Rectal smooth muscle tissue (tissue), 1 donor: ENCODE results near the gene KRTAP12-3.
"Not testable (repeated sequence)": the region's sequence is repeated elsewhere in the genome, so short reads cannot be mapped to it uniquely, and the experiment has no call there.

ENCODE experiments used
- H3K27ac ChIP-seq: one replicate; pipeline ENCODE4 v1.7.0; 2013; ENCODE audit warnings: low read depth, low read length, inconsistent platforms
- H3K27me3 ChIP-seq: one replicate; pipeline ENCODE4 v1.7.0; 2013; ENCODE audit warnings: low read length; ENCODE audit not compliant: control insufficient read depth, insufficient read depth
- H3K36me3 ChIP-seq: one replicate; pipeline ENCODE4 v1.7.0; 2013; ENCODE audit warnings: low read length; ENCODE audit not compliant: control insufficient read depth, insufficient read depth
- H3K4me1 ChIP-seq: one replicate; pipeline ENCODE4 v1.7.0; 2013; ENCODE audit warnings: low read length; ENCODE audit not compliant: control insufficient read depth, insufficient read depth
- H3K4me3 ChIP-seq: one replicate; pipeline ENCODE4 v1.7.0; 2013; ENCODE audit warnings: low read length
- H3K9ac ChIP-seq: one replicate; pipeline ENCODE4 v1.7.0; 2013; ENCODE audit warnings: low read length

Gene KRTAP12-3

DNA sequence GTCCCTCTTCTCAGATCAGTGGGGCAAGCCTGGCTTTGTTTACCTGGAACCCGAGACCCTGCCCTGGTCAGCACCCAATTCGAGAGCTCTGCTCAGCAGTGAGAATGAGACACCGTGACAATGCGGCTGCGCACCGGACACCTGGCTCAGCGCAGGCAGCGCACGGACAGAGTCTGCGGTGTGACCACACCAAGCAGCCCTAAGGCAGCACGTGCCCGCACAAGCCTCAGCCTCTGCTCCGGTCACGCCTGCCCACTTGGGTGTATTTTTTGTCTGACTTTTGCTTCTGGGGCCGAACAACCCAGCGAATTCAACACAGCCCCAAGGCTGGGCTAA lies 41.2 kb upstream of the KRTAP12-3 start:
- Histone ChIP-seq H3K36me3 (no peaks in the 10 kb centered on the region), H3K9ac (no peak overlapping the region), H3K27ac (no peak overlapping the region), H3K27me3 (no peaks in the 10 kb centered on the region), H3K4me3 (no peak overlapping the region), H3K4me1 (no peaks in the 10 kb centered on the region)

DNA sequence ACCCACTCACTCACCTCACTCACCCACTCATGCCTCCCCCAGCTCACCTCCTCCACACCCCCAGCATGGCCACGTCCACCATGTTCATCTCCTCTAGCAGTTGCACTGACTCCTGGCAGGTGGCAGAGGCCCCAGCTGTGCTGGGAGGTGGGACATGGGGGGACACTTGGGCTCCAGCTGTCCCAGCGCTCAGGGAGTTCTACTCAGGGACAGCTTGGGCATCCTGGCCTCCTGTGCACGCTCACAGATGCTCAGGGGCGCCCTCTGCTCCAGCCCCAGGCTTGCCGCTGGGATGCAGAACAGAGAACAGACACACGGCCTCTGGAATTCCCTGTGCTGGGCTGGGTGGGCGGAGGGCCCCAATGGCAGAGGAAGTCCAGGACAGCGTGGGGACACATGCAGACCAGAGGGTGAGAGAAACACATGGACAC lies 40.6 kb upstream of the KRTAP12-3 start:
- H3K27me3 ChIP-seq, result no peaks in the 10 kb centered on the region
- no peak overlapping the region for H3K9ac ChIP-seq
- no peaks in the 10 kb centered on the region for H3K36me3 ChIP-seq
- no peak overlapping the region for H3K4me3 ChIP-seq
- no peaks in the 10 kb centered on the region for H3K4me1 ChIP-seq
- H3K27ac ChIP-seq, result no peak overlapping the region

DNA sequence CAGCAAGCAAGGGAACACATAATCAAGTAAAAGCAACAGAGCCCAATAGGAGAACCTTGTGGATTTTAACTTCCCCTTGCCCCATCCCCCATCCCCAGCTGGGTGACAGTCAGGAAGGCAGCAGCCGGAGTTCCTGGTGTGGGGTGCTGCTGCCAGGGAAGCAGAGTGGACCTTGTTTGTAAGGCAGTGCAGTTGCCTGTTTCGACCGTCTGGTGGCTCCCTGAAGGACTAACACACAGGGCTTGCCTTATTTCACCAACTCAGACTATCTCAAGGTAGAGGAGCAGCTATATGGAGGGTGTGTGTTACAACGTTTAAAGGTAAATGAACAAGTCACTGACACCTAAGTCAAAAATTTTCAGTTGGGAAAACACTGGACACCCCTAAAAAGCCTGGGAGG lies 39.2 kb upstream of the KRTAP12-3 start:
- H3K4me3 ChIP-seq, result no peak overlapping the region
- H3K4me1 ChIP-seq, result no peaks in the 10 kb centered on the region
- no peaks in the 10 kb centered on the region for H3K27me3 ChIP-seq
- no peak overlapping the region for H3K27ac ChIP-seq
- no peak overlapping the region for H3K9ac ChIP-seq
- no peaks in the 10 kb centered on the region for H3K36me3 ChIP-seq

DNA sequence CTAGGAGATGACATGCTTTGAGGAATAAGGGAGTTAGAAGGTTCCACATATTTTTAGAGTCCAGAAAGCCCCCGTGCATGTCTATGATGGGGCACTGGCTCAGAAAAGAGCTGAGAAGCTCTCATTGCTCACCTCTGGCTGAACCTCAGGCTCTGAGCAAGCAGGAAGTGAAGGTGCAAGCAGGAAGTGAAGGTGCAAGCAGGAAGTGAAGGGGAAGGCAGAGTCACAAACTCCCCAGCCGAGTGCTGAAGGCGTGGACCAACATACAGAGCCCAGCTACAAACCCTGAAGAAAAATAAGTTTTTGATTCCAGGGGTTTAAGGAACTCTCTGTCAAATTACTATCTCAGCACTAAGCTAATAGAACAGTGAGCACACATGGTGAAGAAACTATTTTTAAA lies 38.8 kb upstream of the KRTAP12-3 start:
- Histone ChIP-seq H3K4me3 (no peak overlapping the region), H3K9ac (no peak overlapping the region), H3K27me3 (no peaks in the 10 kb centered on the region), H3K27ac (no peak overlapping the region), H3K4me1 (no peaks in the 10 kb centered on the region), H3K36me3 (no peaks in the 10 kb centered on the region)

DNA sequence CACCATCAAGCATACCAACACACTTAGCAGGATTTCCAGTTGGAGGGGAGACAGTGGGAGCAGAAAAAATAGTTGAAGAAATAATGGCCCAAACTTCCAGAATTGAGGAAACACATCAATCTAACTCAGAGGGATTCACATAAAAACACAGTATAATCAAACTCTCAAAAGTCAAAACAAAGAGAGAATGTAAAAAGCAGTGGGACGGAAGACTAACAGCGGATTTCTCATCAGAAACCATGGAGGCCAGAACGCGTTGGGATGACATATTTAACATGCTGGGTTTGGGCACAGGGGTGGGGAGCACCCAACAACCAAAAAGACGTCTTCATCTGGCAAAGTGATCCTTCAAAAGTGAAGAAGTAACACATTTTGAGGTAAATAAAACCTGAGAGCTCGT lies 37.8 kb upstream of the KRTAP12-3 start:
- no peaks in the 10 kb centered on the region for H3K36me3 ChIP-seq
- H3K9ac ChIP-seq, result no peak overlapping the region
- no peaks in the 10 kb centered on the region for H3K4me1 ChIP-seq
- no peak overlapping the region for H3K4me3 ChIP-seq
- no peak overlapping the region for H3K27ac ChIP-seq
- no peaks in the 10 kb centered on the region for H3K27me3 ChIP-seq

DNA sequence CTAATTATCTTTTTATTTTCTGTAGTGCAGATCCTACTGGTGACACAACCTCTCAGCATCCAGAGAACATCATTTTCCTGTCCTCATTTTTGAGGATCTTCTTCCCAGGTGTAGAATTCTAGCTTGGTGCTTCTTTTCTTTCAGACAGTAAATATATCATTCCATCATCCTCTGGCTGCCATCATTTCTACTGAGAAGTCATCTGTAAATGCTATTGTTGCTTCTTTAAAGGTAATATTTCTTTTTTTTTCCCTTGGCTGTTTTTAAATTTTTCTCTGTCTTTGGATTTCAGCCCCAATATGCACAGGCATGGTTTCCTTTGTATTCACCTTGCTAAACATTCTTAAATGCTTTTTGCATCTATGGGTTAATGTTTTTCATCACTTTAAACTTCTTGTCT lies 34.2 kb upstream of the KRTAP12-3 start:
- no peaks in the 10 kb centered on the region for H3K36me3 ChIP-seq
- no peaks in the 10 kb centered on the region for H3K27me3 ChIP-seq
- no peak overlapping the region for H3K9ac ChIP-seq
- no peak overlapping the region for H3K4me3 ChIP-seq
- no peaks in the 10 kb centered on the region for H3K4me1 ChIP-seq
- H3K27ac ChIP-seq, result no peak overlapping the region

DNA sequence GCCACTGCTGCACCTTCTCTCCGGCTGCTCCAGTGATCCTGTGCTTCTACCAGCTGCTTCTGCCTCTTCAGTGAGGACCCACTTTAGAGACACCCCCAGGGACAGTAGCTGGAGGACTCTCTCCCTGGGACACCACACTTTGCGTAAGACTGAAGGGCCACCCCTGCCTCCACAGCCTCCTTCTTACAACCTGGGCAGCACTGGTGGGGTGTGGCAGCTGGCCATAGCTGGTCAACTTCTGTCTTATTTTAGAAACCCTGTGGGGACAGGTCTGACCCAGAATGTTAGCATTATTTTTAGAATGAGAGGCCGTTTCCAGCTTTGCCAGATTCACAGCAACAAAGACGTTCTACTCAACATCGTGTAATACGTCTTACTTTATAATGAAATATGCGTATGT lies 32.0 kb upstream of the KRTAP12-3 start:
- Histone ChIP-seq H3K4me3 (no peak overlapping the region), H3K27ac (no peak overlapping the region), H3K27me3 (no peaks in the 10 kb centered on the region), H3K4me1 (no peaks in the 10 kb centered on the region), H3K9ac (no peak overlapping the region), H3K36me3 (no peaks in the 10 kb centered on the region)

DNA sequence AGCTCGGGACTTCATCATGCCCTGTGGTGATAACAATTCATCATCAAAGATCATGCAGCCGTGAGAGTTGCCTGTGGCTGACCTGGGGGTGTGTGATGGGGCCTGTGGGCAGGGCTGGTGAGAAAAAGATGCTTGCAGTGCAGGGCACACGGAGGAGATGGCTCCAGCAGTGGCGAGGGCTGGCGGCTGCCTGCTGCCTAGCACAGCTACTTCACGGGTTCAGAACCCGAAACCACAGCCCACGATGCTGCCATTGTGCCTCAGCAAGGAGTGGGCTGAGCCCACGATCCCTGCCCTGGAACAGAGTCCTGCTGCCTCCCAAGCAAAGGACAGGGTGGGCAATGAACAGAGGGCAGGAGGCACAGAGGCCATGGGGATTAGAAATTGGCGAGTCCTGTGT lies 31.5 kb upstream of the KRTAP12-3 start:
- H3K4me1 ChIP-seq, result no peaks in the 10 kb centered on the region
- H3K36me3 ChIP-seq, result no peaks in the 10 kb centered on the region
- no peak overlapping the region for H3K9ac ChIP-seq
- no peak overlapping the region for H3K4me3 ChIP-seq
- H3K27ac ChIP-seq, result no peak overlapping the region
- H3K27me3 ChIP-seq, result no peaks in the 10 kb centered on the region

DNA sequence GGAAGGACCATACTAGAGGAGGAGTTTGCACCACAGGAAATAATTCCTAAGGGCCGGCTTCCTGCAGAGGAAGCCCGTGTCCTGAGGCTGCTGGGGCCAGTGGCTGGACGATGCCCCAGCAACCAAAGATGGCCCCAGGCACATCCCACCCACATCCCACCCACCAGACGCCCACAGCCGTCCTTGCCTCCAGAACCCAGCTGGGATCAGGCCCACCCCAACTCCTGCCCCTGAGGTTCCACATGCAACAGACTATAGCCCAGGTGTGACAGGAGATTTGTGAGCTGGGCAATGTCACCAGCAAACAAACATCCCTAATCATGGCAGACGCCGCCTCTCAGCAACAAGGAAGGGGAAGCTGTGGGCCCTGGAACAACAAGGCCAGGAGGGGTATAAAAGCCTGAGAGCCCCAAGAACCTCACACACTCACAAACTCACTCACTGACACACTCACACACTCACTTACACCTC lies 31.0 kb upstream of the KRTAP12-3 start, which contains the start of gene KRTAP10-9:
TSS of gene KRTAP10-9 (plus strand) at position 421 of the 471 bp plus-strand sequence. CDS start 79 bp downstream, outside the sequence.
- Histone ChIP-seq H3K4me3 (no peak within 1 kb of the TSS), H3K27ac (no peak within 1 kb of the TSS), H3K4me1 (no peaks in the 10 kb centered on the region), H3K9ac (no peak within 1 kb of the TSS), H3K36me3 (no peaks in the 10 kb centered on the region), H3K27me3 (no peaks in the 10 kb centered on the region)

DNA sequence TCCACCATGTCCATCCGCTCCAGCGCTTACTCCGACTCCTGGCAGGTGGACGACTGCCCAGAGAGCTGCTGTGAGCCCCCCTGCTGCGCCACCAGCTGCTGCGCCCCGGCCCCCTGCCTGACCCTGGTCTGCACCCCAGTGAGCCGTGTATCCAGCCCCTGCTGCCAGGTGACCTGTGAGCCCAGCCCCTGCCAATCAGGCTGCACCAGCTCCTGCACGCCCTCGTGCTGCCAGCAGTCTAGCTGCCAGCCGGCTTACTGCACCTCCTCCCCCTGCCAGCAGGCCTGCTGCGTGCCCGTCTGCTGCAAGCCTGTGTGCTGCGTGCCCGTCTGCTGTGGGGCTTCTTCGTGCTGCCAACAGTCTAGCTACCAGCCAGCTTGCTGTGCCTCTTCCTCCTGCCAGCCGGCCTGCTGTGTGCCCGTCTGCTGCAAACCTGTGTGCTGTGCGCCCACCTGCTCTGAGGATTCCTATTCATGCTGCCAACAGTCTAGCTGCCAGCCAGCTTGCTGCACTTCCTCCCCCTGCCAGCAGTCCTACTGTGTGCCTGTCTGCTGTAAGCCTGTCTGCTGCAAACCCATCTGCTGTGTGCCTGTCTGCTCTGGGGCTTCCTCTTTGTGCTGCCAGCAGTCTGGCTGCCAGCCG lies 30.4 kb upstream of the KRTAP12-3 start:
- not testable (repeated sequence) for H3K4me1 ChIP-seq, H3K4me3 ChIP-seq, H3K27me3 ChIP-seq, H3K36me3 ChIP-seq, H3K9ac ChIP-seq, H3K27ac ChIP-seq

DNA sequence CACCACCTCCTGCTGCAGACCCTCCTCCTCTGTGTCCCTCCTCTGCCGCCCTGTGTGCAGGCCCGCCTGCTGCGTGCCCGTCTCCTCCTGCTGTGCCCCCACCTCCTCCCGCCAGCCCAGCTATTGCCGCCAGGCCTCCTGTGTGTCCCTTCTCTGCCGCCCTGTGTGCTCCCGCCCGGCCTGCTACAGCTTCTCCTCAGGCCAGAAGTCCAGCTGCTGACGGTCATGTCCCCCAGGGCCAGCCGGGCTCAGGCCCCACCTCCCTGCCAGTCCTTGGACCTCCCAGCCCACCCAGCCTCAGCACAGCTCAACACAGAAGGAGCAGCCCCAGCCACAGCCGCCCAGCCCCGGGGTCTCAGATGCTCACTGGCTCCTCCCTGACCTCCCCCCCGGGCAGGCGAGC lies 29.9 kb upstream of the KRTAP12-3 start:
- H3K4me3 ChIP-seq, H3K9ac ChIP-seq, H3K27ac ChIP-seq, H3K27me3 ChIP-seq, H3K4me1 ChIP-seq, H3K36me3 ChIP-seq: not testable (repeated sequence)

DNA sequence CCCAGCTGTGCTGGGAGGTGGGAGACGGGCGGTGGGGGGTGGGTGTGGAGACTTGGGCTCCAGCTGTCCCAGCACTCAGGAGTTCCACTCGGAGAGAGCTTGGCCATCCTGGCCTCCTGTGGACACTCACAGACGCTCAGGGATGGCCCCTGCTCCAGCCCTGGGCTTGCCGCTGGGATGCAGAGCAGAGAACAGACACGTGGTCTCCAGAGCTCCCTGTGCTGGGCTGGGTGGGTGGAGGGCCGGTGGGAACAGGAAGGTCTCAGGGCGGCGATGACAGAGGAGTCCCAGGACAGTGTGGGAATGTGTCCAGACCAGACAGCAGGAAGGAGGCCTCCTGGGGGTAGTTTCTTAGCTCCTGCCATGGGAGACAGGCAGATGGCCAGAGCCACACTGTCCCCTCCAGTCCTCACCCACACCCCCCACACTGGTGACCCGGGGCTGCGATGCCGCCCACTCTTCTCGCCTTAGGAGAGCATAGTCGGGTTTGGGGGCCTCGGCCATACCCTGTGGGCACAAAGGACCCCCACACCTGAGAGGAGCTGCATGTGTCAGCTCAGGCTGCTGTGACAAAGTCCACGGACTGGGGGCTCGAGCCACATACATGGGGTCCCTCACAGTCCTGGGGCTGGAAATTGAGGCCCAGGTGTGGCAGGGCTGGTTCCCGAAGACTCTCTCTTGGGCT lies 28.9 kb upstream of the KRTAP12-3 start:
- Histone ChIP-seq H3K4me1 (no peaks in the 10 kb centered on the region), H3K4me3 (no peak overlapping the region), H3K27ac (no peak overlapping the region), H3K27me3 (no peaks in the 10 kb centered on the region), H3K9ac (no peak overlapping the region), H3K36me3 (no peaks in the 10 kb centered on the region)

DNA sequence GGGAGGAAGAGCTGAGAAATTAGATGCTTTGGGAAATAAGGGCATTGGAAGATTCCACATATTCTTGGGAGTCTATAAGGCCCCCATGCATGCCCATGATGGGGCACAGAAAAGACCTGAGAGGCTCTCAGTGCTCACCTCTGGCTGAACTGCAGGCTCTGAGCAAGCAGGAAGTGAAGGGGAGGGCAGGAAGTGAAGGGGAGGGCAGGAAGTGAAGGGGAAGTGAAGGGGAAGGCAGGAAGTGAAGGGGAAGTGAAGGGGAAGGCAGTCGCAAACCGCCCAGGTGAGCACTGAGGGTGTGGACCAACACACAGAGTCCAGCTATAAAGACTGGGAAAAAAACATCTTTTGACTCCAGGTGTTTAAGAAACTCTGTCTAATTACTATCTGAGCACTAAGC lies 27.3 kb upstream of the KRTAP12-3 start:
- Histone ChIP-seq H3K4me1 (no peaks in the 10 kb centered on the region), H3K27ac (no peak overlapping the region), H3K4me3 (no peak overlapping the region), H3K27me3 (no peaks in the 10 kb centered on the region), H3K36me3 (no peaks in the 10 kb centered on the region), H3K9ac (no peak overlapping the region)
